Measurements from ENCODE around the gene TANGO6.

The TANGO6 gene

DNA sequence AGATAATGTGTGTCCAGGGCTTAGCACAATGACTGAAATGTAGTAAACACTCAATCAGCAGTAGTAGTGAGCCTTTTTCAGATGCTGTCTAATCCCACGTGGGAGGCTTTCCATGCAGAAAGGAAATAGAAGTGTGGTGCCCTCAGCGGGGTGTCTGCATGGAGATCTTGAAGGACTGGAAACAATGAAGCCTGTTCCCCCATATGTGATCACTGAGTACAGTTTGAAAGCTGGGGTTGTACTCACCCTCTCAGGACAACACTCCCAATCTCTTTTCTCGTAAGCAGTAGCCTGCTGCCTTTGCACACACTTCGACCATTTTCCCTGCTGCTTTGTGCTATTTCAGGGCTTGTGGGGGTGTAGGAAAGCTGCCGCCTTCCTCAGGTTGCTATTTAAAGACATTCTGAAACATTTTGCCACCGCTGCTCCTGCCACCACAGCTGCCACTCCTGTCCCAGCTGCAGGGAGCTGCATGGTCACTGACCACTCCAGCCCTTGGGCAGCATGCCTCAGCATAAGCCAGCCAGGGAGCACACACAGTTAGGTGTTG lies 221.5 kb downstream of the TANGO6 start:
- no peak for DNase-seq

DNA sequence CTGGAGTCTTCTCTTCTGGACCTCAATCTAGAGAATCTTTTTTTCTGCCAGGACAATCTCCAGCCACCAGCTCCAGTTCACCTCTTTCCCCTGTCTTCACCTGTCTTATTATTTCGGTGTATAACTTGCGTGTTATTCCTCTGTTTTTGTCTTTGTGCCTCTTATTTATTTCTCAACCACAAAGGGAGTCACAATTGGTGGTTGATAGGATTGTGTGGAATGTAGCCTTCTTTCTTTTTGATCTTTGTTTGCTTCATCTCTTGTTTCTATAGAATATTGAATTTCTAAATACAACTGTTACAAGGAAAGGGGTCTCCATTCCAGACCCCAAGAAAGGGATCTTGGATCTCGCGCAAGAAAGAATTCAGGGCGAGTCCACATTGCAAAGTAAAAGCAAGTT lies 226.2 kb downstream of the TANGO6 start:
- no peak for DNase-seq

DNA sequence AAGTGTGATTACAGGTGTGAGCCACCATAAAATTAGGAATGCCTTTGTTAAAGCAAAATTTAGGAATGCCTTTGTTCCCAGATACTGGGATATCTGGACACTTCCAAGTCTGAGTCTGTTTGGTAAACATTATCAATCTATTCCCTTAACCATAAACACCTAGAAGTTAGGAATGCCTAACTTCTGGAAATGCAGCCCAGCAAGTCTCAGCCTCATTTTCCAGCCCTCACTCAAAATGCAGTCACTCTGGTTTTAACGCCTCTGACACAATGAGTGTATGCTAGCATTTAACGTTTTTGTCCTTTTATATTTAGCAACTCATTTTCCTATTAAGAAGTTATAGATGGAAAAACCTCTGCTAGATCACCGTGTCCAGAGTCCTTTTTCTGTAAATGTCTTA lies 227.7 kb downstream of the TANGO6 start:
- no peak for DNase-seq

DNA sequence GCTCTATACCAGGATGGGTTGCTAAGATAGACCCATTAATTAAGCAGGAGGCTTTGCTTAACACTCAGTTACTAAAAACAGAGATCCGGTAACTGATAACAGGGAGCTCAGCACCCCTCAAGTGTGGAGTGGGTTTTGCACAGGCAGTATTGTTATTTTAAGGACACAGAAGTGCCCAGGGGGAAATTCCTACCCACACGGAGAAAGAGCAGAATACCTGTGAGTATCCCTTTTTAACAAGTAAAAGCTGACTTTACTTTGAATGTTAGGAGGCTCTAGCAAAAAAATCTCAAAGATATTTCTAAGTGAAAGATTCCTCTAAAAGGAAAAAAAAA lies 229.3 kb downstream of the TANGO6 start:
- no peak for DNase-seq

DNA sequence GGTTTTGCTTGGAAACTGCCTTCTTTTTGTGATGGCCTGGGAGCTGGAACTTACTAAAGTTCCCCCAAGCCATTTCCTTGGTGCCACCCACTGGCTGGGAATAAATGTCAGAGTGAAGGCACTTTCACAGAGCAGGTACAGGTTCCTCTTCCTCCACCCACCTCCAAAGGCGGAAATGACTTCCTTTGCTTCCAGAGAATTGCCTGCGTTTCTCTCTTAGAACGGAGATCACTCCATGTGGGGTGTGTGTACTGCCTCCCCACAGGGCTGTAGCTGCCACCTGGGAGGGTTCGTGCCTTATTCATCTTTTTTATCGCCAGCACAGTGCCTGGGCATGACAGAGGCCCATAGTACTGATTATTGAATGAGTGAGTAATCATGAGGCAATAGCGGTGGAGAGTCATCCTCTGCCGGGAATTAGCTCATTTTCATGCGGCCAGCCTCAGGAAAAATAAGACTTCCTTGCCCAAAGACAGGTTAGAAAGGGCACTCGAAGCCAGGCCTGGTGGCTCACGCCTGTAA lies 229.9 kb downstream of the TANGO6 start:
- DNase-seq = peak; percentile 82

DNA sequence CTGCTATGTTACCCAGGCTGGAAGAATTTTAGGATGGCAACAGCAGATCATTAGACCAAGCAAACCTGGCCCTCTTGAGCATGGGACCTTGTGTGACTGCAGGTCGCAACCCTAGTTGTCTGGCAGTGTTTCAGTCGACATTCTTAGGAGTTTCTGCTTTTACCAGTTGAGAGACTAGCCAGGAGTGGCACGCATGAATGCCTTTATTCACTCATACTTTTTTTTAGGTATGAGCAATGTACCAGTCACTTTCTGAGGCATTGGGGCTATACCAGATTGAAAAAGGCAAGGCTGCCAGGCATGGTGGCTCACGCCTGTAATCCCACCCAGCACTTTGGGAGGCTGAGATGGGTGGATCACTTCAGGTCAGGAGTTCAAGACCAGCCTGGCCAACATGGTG lies 233.9 kb downstream of the TANGO6 start:
- DNase-seq = peak; percentile 94

DNA sequence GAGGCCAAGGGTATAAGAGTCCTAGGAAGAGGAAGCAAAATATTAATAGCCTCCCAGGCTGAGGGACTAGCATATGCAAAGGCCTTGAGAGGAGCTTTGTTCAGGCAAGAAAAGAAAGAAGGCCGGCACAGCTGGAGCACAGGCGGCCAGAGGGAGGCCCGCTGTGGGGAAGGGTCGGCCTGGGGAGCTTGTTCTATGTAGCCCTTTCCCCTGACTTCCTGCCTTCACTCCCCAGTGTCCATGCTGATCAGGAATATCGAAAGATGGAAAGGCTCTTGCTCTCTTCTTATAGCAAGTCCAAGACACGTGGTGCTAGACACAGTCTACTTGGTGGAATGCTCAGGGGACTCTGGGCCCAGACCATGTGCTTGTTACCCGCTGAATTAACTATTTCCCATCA lies 234.7 kb downstream of the TANGO6 start:
- DNase-seq = no peak

DNA sequence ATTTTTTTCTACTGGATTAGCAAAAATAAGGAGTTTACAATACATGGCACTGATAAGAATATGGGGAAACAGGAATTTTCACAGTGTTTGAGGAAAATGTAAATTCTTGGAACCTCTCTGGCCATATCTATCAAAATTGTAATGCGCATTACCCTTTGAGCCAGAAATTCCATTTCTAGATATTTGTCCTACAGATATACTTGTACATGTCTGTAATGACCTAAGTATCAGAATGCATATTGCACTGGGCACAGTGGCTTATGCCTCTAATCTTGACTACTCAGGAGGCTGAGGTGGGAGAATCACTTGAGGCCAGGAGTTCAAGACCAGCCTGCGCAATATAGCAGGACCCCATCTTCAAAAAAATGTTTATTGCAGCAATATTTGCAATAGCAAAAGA lies 236.4 kb downstream of the TANGO6 start:
- DNase-seq = no peak

DNA sequence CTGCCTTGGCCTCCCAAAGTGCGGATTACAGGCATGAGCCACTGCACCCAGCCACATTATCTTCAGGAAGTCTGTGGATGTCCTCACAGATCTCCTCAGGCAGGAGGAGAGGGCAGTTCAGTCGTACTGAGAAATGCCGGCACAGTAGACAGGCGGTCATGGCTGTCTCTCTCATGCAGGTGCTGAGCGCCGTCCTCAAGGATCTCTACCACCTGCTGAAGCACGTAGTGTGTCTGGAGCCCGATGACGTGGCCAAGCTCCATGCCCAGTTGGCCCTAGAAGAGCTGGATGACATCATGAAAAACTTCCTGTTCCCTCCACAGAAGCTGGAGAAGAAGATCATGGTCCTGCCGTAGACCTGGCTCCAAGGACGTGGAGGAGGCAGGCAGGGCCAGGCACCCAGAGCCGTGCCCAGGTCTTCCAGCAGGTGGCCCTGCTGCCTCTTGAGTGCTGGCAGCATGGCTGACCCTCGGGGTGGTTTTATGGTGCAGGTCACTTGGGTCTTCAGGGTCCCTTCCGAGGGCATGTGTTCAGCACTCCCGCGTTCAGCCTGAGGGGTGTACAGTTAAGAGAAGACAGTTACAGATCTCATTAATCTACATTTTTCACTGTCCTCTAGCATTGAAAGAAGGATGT lies 240.1 kb downstream of the TANGO6 start:
- no peak for DNase-seq

DNA sequence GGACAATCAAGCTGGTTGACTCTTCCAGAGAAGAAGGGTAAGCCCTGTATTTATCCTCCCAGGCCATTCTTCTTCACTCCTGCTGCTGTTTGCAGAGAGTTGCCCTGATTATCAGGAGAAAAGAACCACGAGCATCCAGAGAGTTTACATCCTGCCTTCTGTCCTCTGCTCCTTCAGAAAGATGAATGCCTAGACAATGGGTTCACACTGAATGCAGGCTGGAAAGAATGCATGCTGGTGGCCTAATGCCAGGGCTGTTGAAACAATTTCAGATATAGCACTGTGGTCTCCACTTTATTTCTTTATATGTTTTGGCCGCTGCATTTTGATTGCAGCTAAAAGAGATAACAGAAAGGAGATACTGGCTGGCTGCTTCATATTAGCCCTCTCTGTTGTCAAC lies 241.0 kb downstream of the TANGO6 start:
- no peak for DNase-seq

DNA sequence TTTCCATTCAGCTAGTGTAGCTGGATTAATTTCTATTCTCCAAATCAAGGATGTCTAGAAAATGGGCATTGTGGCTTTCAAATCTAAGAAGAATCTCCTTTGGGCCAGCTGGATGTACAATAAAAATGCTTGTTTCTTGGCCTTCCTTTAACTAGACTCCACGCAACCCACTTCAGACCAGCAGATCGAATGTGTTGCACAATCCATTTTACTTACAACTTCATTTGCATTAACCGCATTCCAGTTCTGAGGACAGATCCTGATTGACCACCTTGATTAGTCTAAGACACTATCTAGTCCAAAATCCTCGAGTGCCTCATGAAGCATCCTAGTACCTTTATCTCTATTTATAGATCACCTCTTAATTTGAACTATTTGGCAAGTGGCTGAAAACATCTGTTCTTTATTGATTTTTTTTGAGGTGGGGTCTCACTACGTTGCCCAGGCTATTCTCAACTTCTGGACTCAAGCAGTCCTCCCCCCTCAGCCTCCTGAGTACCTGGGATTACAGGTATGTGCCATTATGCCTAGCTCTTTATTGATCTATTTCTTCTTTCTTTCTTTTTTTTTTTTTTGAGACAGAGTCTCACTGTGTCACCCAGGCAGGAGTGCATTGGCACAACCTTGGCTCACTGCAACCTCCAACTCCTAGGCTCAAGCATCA lies 241.8 kb downstream of the TANGO6 start:
- DNase-seq = no peak

DNA sequence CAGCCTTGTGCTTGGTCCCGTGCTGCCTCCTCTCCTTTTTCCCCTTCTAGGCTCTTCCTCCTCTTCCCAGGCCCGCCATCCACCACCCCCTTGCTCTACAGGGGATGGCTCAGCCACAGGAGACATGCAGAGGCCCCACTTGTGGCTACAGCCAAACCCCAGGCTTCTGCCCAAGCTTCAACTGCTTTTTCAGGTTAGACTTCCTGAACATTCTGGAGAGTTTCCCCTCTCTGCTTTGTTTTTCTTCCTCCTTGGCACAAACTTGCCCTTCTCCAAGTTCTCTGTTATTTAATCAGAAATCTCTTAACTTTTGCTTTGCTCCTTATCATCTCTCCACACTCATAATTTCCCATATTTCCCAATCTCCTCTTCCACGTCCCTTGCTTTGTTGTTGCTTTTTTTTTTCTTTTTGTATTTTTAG lies 243.8 kb downstream of the TANGO6 start:
- no peak for DNase-seq

DNA sequence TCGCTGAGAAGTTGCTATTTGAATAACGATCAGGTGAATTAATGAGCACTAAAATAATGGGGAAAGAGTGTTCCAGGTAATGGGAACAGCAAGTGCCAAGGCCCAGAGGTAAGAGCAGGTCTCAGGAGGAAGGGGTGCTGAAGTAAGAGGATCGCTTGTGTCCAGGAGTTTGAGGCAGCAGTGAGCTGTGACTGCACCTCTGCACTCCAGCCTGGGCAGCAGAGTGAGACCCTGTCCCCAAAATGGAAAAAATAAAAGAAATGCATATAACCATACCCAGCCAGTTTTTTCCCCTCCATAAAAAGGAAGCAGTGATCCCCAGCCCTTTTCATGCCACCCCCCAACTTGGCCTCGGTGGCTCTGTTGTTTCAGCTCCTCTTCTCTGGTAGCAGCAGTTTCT lies 245.4 kb downstream of the TANGO6 start:
- DNase-seq = no peak

DNA sequence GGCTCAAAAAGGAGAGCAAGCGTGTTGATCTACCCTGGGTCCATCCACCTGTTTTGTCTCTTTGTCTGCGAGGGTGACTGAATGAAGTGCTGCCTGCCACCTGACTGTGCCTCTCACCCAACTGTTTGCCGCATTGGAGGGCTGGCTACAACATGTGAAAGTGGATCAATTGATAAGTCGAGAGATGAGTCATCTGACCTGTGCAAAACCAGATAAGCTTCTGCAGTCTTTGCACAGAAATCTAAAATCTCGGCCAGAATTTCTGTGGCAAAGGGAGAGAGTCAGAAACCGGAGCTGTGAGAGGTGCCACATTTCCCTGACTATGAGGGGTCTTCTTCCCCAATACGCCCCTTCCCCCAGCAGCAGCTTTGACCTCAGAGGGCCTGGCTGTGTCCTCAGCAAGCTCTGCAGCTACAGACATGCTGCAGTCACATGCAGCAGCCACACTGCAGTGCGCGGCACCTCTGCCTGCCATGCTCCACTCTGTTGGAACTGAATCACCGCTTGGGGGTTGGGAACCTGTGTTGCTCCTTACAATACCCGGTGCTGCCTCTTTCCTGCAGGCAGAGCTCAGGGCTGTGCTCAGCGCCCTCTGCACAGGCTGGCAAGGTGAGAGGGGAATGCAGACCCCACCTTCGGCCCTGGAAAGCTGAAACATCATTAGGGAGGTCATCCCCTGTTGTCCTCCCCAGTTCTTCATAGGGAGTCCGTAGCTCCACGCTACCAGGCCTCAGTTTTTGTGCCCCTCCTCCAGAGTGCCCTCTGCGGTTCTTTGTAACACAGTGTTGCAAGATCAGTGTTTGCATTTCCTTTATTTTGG lies 246.0 kb downstream of the TANGO6 start:
- DNase-seq = peak; percentile 4

DNA sequence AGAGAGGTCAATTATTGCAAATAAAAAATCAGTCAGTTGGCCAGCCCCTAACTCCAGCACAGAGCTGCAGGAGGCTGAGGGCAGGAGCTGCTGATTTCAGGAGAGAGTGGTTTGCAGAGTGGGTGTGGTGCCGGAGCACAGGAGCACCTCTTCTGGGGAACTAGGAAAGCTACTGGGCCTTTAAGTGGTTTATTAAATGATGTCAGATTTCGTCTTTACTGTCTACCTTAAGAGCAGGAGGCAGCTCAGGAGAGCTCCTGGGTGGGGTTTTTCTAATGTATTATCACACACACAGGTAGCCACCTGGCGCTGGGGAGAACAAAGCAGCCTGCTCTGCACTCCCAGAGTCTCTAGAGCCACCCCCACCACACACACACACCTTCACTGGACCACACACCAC lies 250.6 kb downstream of the TANGO6 start:
- no peak for DNase-seq

DNA sequence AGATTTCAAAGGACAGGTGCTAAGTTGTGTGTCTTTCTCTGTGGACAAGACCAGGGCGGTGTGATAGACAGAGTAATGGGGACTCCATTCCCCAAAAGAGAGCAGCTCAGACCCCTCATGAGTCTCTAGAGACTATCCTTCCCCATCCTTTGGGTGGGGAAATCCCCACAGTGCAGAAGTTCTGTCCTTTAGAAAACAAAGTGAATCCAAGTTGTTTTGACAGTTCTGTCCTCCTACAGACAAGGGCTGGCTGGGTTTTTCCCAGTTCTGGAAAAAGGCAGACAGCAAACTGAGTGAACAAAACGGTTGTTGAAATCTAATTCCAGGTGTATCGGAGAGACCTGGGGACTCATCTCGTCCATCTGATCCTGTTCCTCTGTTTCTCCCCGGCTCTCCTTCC lies 251.2 kb downstream of the TANGO6 start:
- no peak for DNase-seq

DNA sequence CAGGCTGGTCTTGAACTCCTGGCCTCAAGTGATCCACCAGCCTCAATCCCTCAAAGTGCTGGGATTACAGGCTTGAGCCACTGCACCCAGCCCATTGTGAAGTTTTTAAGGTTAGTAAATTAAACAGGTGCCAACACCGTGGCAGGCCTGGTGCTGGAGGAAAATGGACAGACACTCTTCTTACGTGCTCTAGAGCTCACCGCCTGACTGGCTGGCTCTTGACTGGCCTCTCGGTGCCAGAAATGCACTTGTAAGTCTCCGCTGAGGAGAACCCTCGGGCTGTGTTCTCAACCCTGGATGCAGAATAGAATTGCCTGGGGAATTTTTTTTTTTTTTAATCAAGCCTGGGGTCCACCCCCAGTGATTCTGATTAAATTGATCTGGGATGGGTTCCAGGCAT lies 251.9 kb downstream of the TANGO6 start:
- DNase-seq = no peak

DNA sequence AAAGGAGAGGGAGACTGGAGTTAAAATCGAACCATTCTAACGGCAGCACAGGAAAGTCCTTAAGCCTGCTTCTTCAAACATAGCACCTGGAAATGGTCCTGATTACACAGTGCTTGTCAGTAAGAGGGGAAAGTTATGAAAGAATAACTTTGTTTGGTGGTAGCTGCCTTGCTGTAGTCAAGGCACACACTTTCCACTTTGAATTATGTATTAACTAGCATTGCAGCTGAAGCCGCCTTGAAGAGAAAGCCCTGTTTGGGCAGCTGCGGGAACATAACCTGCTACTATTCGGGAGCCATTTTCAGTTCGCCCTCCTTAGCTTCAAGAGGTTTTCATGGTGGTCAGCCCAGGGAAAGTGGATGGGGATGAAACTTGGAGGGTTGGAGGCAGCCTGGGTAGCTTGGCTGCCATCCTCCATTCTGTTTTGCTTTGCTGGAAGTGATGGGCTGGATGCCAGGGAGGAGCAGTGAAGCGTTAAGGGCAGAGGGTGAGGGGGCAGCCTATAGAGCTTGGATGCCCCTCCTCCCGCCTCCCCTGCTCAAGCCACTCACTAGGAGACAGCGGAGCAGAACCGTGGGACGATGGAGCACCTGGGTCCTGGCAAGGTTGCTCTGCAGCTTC lies 256.9 kb downstream of the TANGO6 start:
- peak; percentile 29 for DNase-seq

DNA sequence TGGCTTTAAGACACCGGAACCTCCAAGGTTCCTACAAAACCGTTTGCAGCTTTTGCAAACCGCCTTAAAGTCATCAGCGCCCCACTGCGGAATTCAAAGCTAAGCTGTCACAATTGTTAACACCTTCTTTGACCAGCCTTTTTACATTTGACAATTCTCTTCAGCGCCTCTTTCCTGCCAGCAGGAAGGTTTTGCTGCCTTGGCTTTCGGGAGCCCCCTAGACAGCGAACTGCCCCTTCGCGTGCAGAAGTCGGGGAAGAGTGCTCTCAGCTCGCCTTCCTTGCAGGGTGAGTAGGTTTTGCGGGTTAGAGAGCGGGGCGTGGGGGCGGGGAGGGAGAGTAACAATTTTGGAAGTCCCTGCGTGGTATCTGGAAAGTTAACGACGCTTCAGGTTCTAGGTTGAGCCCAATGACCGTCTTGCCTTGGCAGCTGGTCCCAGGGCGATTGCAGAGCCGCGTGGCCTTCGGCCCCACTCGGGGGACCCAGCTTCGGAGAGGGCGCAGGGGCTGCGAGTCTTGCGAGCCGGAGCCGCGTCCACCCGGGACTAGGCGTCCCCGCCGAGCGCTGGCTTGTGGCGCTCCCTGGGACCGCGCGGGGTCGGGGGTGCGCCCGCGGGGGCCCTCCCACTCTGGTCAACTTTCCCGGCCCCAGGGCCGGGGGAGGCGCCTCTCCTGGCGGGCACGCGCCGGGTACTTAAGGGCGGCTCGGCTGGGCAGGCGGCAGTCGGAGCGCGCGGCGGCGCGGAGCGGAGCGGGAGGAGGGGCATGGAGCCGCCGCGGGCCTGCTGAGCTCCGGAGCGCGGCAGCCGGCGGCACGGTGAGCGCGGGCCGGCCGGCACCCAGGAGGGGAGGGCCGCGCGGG lies 262.4 kb downstream of the TANGO6 start, which contains the start of gene HAS3:
HAS3 (plus strand) TSS at position 153 of the 861 bp plus-strand sequence. CDS start 3,743 bp downstream, outside the sequence.
- peak; percentile 69 for DNase-seq

DNA sequence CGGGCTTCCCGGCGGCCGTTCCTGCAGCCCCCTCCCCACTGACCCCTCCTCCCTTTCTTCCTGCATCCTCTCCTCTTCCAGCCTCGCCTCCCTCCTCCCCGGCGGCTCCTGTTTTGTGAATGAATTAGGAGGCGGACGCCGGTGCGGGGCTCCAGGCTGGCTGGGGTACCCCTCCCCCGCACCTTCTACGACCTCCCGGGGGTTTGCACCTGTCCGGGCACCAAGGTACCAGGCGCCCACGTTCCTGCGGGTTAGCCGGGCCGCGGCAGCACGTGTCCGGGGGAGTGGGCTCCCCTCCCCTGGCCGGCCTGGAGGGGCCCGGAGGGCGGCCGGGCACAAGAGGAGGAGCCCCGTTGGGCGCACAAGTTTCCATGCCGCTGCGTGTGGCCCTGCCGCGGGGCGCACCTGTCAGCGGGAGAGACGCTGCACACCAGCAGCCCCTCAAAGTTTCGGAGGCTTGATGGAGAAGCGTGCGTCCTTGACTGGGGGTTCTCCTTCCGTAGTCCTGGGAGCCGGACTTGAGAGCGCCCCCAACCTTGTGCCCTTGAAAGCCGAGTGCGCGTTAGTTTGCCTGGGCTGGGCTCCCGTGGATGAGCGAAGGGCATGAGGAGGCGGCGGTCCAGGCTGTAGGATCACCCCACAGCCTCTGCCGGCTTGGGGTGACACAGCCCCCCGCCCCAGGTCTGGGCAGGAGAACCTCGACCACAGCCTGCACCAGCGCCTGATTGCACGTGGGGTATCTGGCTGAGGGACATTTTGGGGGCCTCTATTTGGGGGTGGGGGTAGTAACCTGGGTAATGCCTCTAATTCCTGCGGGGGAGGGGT lies 263.4 kb downstream of the TANGO6 start:
- DNase-seq = no peak

DNA sequence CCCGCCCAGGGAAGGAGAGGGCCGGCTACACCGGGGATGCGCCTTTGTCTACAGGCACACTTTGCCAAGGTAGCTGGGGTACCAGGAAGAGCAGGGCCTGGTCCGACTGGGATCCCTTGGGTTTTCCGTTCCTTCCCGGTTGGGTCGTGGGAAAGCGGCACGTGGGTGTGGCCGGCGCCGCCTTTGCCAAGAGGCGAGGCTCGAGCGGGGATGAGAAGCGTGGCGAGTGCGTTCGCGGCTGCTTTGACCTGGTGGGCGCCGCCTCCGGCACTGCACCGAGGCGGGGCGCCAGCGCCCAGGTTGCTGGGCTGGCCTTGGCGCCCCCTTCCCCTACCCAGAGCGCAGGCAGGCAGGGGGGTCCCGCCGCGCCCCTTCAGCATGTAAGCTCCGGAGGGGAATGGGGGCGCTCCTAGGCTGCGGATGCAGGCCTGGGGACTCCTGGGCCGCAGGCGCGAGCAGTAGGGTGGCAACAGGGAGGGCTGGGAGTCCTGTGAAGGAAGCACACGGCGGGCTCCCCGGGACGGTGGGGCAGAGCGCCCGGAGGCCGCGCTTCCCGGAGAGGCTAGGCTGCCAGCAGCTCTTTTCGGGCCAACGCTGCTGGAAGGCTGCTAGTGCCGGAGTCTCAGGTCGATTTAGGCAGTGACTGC lies 264.1 kb downstream of the TANGO6 start:
- no peak for DNase-seq

All from kidney glomerular epithelial cell (primary cell).